WERI-Rb-1 (cell line): Measurements from ENCODE around the gene RAX.

ENCODE experiments used
- DNase-seq: peaks from one replicate; pipeline ENCODE4 v3.0.0-alpha.2; 2020
- H3K27ac ChIP-seq: fragments of 250-450 bp; sonication (Bioruptor Pico); 2 replicates; pipeline ENCODE4 v1.5.1; 2020; ENCODE audit warnings: mild to moderate bottlenecking, moderate library complexity
- H3K27me3 ChIP-seq: fragments of 250-450 bp; sonication (Bioruptor Pico); 2 replicates; pipeline ENCODE4 v1.5.1; 2021; ENCODE audit warnings: mild to moderate bottlenecking, low read depth, moderate library complexity; ENCODE audit not compliant: insufficient read depth, severe bottlenecking
- H3K36me3 ChIP-seq: fragments of 250-450 bp; sonication (Bioruptor Pico); 2 replicates; pipeline ENCODE4 v1.5.1; 2020; ENCODE audit warnings: mild to moderate bottlenecking, moderate library complexity
- H3K4me3 ChIP-seq: 2 replicates; pipeline ENCODE4 v1.5.1; 2011; ENCODE audit warnings: low read depth, mild to moderate bottlenecking, control low read depth, low read length
- H3K9me3 ChIP-seq: fragments of 250-450 bp; sonication (Bioruptor Pico); 2 replicates; pipeline ENCODE4 v1.5.1; 2021; ENCODE audit warnings: mild to moderate bottlenecking, moderate library complexity; ENCODE audit not compliant: severe bottlenecking
- CTCF ChIP-seq: IDR thresholded peaks from 2 replicates; pipeline ENCODE4 v1.5.1; 2011; ENCODE audit warnings: low read depth, mild to moderate bottlenecking, control low read depth, inconsistent platforms, low read length

Gene RAX

GRCh38 chr18:59272221-59272888 lies 899 bp downstream of the RAX start:
- peaks cover 55% of the 10 kb centered on the region for H3K36me3 ChIP-seq
- H3K27me3 ChIP-seq, result no peaks in the 10 kb centered on the region
- H3K9me3 ChIP-seq, result no peaks in the 10 kb centered on the region
- H3K27ac ChIP-seq, result peak overlapping the region; percentile 92
- peak overlapping the region; percentile 68 for H3K4me3 ChIP-seq
- DNase-seq, result no peak
- no peak for TF ChIP-seq CTCF

DNA sequence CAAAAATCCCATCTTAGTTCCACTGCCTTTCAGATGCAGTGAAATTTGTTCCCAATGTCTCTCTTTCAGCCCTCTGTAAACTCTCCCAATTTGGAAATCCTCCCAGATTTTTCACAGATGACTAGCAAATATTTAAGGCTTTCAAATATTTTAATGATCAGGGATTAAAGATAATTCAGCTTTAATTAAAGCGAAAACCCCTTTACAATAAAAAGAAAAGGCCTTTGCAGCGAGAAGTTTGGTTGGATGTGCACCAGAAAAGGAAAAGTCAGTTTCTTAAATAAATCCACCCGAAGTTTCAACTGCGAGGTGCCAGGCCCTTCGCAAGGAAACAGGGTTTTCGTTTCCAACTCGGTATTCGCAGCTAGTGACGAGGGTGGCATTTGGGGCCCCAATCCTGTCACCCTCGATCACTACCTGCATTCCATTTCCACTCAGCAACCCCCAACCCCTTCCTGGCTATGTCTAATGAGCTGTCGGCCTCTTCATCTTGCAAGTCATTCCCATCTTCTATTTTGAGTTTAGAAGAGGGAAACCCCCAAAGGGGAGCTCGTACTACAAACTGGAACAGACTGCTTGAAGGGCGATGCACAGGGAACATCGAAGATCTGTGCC lies 1.5 kb downstream of the RAX start:
- Histone ChIP-seq H3K27ac (peak overlapping the region; percentile 92), H3K27me3 (no peaks in the 10 kb centered on the region)
- TF ChIP-seq CTCF, result no peak

GRCh38 chr18:59270689-59271257 lies 2.5 kb downstream of the RAX start:
- DNase-seq, result peak; percentile 64
- H3K27me3 ChIP-seq, result no peaks in the 10 kb centered on the region
- no peak for TF ChIP-seq CTCF
- peaks cover 64% of the 10 kb centered on the region for H3K36me3 ChIP-seq
- H3K4me3 ChIP-seq, result peak overlapping the region; percentile 68
- H3K27ac ChIP-seq, result peak overlapping the region; percentile 92
- no peaks in the 10 kb centered on the region for H3K9me3 ChIP-seq

More for the DNA sequence above, 1.5 kb downstream of the RAX start:
- Histone ChIP-seq H3K36me3 (peaks cover 61% of the 10 kb centered on the region), H3K4me3 (peak overlapping the region; percentile 68), H3K9me3 (no peaks in the 10 kb centered on the region)
- no peak for DNase-seq

- no peak for TF ChIP-seq CTCF
- H3K36me3 ChIP-seq, result peaks cover 64% of the 10 kb centered on the region
- DNase-seq, result no peak
- no peaks in the 10 kb centered on the region for H3K27me3 ChIP-seq
- H3K27ac ChIP-seq, result no peak overlapping the region
- no peak overlapping the region for H3K4me3 ChIP-seq
- H3K9me3 ChIP-seq, result peaks cover 5% of the 10 kb centered on the region
Observed at GRCh38 chr18:59269563-59270119, 3.6 kb downstream of the RAX start.

DNA sequence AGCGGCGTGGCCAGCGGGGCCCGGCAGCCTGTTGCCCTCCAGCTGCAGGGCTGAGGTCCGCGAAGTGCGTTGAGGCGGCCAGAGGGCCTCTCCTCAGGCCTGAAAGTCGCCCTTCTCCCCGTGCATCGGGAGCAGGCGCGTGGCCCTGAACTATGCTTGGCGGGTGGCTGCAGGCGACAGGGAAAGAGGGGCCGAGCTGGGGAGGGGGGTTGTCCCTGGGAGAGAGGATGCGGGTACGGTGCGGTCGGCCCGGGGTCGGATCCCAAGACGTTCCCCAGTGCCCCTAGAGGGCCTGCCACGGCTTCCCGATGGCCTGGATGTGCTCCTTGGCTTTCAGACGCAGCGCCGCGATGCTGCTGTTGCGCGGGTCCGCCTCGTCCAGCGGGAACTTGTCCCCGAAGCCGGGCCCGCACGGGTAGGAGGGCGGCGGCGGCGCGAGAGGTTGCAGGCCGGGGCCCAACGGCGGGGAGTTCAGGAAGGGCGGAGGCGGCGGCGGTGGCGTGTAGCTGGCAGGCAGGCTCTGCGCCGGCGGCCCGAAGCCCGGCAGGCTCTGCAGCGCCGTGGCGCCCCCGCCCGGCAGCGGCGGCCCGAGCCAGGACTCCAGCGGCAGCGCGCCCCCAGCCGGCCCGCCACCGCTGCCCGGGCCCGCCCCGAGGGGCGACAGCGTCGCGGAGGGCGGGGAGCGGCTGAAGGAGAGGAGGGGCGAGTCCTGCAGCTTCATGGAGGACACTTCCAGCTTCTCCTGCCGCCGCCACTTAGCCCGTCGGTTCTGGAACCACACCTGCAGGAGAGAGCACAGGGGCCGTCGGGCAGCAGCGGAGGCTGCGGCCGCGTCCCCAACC lies 4.3 kb downstream of the RAX start:
- Histone ChIP-seq H3K27me3 (no peaks in the 10 kb centered on the region), H3K27ac (no peak overlapping the region), H3K9me3 (peaks cover 5% of the 10 kb centered on the region), H3K36me3 (peaks cover 64% of the 10 kb centered on the region), H3K4me3 (no peak overlapping the region)
- no peak for DNase-seq
- TF ChIP-seq CTCF, result no peak
